Heart right ventricle (tissue), 16 donors: ENCODE data around the gene SHROOM3. TPM values are rescaled to one million over a fixed set of nuclear protein-coding genes. Genes with fewer than 3 reads are reported as not detected.

ENCODE experiments used
- ATAC-seq, 8 donors: fragments of 200-7000 bp; cut with Tn5 transposase; one replicate each; pipeline ENCODE4 v1.9.1; 2020; ENCODE audit warnings: mild to moderate bottlenecking in 8 of 8, moderate library complexity in 8 of 8, moderate number of reproducible peaks in 1 of 8
- DNase-seq, 2 donors: peaks; one replicate each; pipeline ENCODE4 v3.0.0-alpha.2; 2020
- H3K27ac ChIP-seq, 10 donors: fragments of 200-600 bp; sonication (generic) in 2 of 10; one replicate each; pipeline versions ENCODE4 v1.5.0 to v1.8.0; 2020 to 2022; ENCODE audit warnings: mild to moderate bottlenecking in 3 of 10
- H3K27me3 ChIP-seq, 7 donors: fragments of 200-600 bp; one replicate each; pipeline ENCODE4 v1.8.0; 2021 to 2022; ENCODE audit warnings: mild to moderate bottlenecking in 2 of 7
- H3K36me3 ChIP-seq, 9 donors: fragments of 200-600 bp; sonication (generic) in 1 of 9; one replicate each; pipeline versions ENCODE4 v1.5.0 to v1.8.0; 2020 to 2022; ENCODE audit warnings: mild to moderate bottlenecking in 2 of 9
- H3K4me1 ChIP-seq, 9 donors: fragments of 200-600 bp; sonication (generic) in 1 of 9; one replicate each; pipeline versions ENCODE4 v1.5.0 to v1.8.0; 2020 to 2022; ENCODE audit warnings: mild to moderate bottlenecking in 4 of 9
- H3K4me3 ChIP-seq, 10 donors: fragments of 200-600 bp; sonication (generic) in 2 of 10; one replicate each; pipeline versions ENCODE4 v1.5.0 to v1.8.0; 2020 to 2022; ENCODE audit warnings: mild to moderate bottlenecking in 7 of 10, moderate library complexity in 2 of 10
- H3K9me3 ChIP-seq, 11 donors: fragments of 200-600 bp in 10 of 11; sonication (generic) in 2 of 11; one replicate each; pipeline versions ENCODE4 v1.5.0 to v1.8.0; 2013 to 2022; ENCODE audit warnings: mild to moderate bottlenecking in 2 of 11, control low read depth in 1 of 11, moderate library complexity in 1 of 11
- CTCF ChIP-seq, 9 donors: fragments of 200-600 bp; sonication (generic) in 2 of 9; IDR thresholded peaks; one replicate each; pipeline versions ENCODE4 v1.5.0 to v1.8.0; 2021 to 2022; ENCODE audit warnings: antibody characterized with exemption in 9 of 9, mild to moderate bottlenecking in 5 of 9, moderate library complexity in 1 of 9
- WGBS, 2 donors: extraction: QIAGEN DNeasy Blood & Tissue Kit; methylation state at CpG; one replicate each; pipeline ENCODE4 v1.1.7; 2013; ENCODE audit warnings: inconsistent platforms in 1 of 2; 5-methylcytosine and 5-hydroxymethylcytosine counted together
- intact Hi-C, 10 donors: fragments of 100-400 bp; cut with DNase I; formaldehyde crosslinking; loops; one replicate each; pipeline versions ENCODE4 v1.11.1 to v1.14.2; 2022
- polyA plus RNA-seq, 2 donors: library from polyadenylated mRNA; stranded (reverse); fragments of 200-250 nt; gene quantifications; one replicate each; pipeline ENCODE4 v1.2.3, GENCODE V29; 2013
- total RNA-seq, 10 donors: library from RNA; stranded (reverse); fragmentation: NEBNext Ultra II Directional in 3 of 10; extraction: Animal tissue kit (Norgen Biotek cat#: 25700) in 3 of 10; gene quantifications; one replicate each; pipeline versions ENCODE4 v1.2.1 to v1.2.4, GENCODE V29; 2021 to 2023
- donor health status: Arrhythmogenic right ventricular cardiomyopathy.
- donor health status: ischemic (EF 13 %, LVEDD 7.1; RV severe dilation, severe dysfunction).
- donor health status: healthy with polysubstance abuse.
- donor health status: DM: no; HTN: yes; CAD: no.
- donor health status: DM: no; HTN: no; CAD: no.
- donor health status: ischemic (EF 25% LVEDD 6.9; RV normal size, moderate dysfunction).
- donor health status: ischemic (EF 25% LVEDD 5.7; RV mildly dilated, moderate dysfunction).
- donor health status: healthy.
- donor health status: DM: yes; HTN: yes; CAD: no.
- donor health status: Ischemic cardiomyopathy.
- donor health status: ischemic (EF 35%, LVEDD 5.7; RV mildly dilated, moderate dysfunction).
- donor health status: nonischemic (EF 11% LVEDD 7.7; RV severe dilation, severe dysfunction).
- donor health status: DM: yes; HTN: yes; CAD: no.
- donor health status: PGD.
- donor health status: ischemic (EF 29% LVEDD 5.4; RV normal size, mild dysfunction).
- donor health status: nonischemic (EF 23%, LVEDD 6.1; RV moderate dilation, normal function).

Gene SHROOM3
- total and polyA plus RNA-seq, 12 donors, result 1.7 to 33.3 (median 15.9) TPM

GRCh38 chr4:76518241-76518640 lies 83.2 kb downstream of the SHROOM3 start:
- 57 to 68% methylated on average over 1 of the region's 1 CpG for WGBS, 2 donors
- Histone ChIP-seq H3K4me1 (peaks cover 0 to 5% (median 0%) of the 10 kb centered on the region in 9 donors), H3K4me3 (no peak overlapping the region), H3K27me3 (no peaks in the 10 kb centered on the region), H3K36me3 (peaks cover 0 to 4% (median 0%) of the 10 kb centered on the region in 9 donors), H3K27ac (no peak overlapping the region), H3K9me3 (peaks cover 0 to 26% (median 0%) of the 10 kb centered on the region in 11 donors)
- ATAC-seq, result no peak
- TF ChIP-seq CTCF (IDR thresholded peaks at IDR 0.05), result no peak
- no peak for DNase-seq
- intact Hi-C loops, result loop anchor here in 8 of 10 donors (5.0 to 10.0 kb wide), 7 partner anchors 67 to 687 kb away; no protein-coding TSS in a partner anchor

GRCh38 chr4:76523593-76523992 lies 88.6 kb downstream of the SHROOM3 start:
- peaks cover 0 to 24% (median 6%) of the 10 kb centered on the region in 9 donors for H3K4me1 ChIP-seq
- 37 to 50% methylated on average over 6 of the region's 6 CpGs for WGBS, 2 donors
- peaks cover 0 to 4% (median 0%) of the 10 kb centered on the region in 9 donors for H3K36me3 ChIP-seq
- ATAC-seq, result peak in 6 of 8 donors; percentile 28 to 65 (median 58)
- peak; percentile 14 to 18 for DNase-seq
- H3K9me3 ChIP-seq, result peaks cover 0 to 19% (median 0%) of the 10 kb centered on the region in 11 donors
- H3K4me3 ChIP-seq, result no peak overlapping the region
- peak in 1 of 9 donors; percentile 9 for TF ChIP-seq CTCF (IDR thresholded peaks at IDR 0.05)
- H3K27me3 ChIP-seq, result no peaks in the 10 kb centered on the region
- H3K27ac ChIP-seq, result no peak overlapping the region
- intact Hi-C loops, result loop anchor here in 2 of 10 donors (10.0 kb wide), 2 partner anchors 61 to 131 kb away; no protein-coding TSS in a partner anchor

- Histone ChIP-seq H3K27me3 (no peaks in the 10 kb centered on the region), H3K27ac (peak overlapping the region in 8 of 10 donors; percentile 60 to 79 (median 74)), H3K9me3 (peaks cover 0 to 17% (median 0%) of the 10 kb centered on the region in 11 donors), H3K4me1 (peaks cover 0 to 24% (median 6%) of the 10 kb centered on the region in 9 donors), H3K36me3 (peaks cover 0 to 4% (median 0%) of the 10 kb centered on the region in 9 donors), H3K4me3 (no peak overlapping the region)
- DNase-seq (no peak), ATAC-seq (no peak)
- TF ChIP-seq CTCF (IDR thresholded peaks at IDR 0.05), result no peak
- intact Hi-C loops, result loop anchor here in 3 of 10 donors (2.0 to 10.0 kb wide), 4 partner anchors 43 to 129 kb away; no protein-coding TSS in a partner anchor
- WGBS, 2 donors, result 83 to 85% methylated on average over 4 of the region's 4 CpGs
Observed at GRCh38 chr4:76525751-76526150, 90.7 kb downstream of the SHROOM3 start.

- intact Hi-C loops, result loop anchor here in 3 of 10 donors (2.0 to 10.0 kb wide), 4 partner anchors 42 to 128 kb away; no protein-coding TSS in a partner anchor
- WGBS, 2 donors, result 19 to 20% methylated on average over 2 of the region's 2 CpGs
Observed at GRCh38 chr4:76526585-76526990, 91.6 kb downstream of the SHROOM3 start.

More at GRCh38 chr4:76526585-76526990, 91.6 kb downstream of the SHROOM3 start:
- no peak for TF ChIP-seq CTCF (IDR thresholded peaks at IDR 0.05)
- DNase-seq (no peak), ATAC-seq (peak; percentile 71 to 96 (median 93))
- Histone ChIP-seq H3K36me3 (peaks cover 0 to under 1% (median 0%) of the 10 kb centered on the region in 9 donors), H3K4me1 (peaks cover 0 to 30% (median 6%) of the 10 kb centered on the region in 9 donors), H3K27me3 (no peaks in the 10 kb centered on the region), H3K4me3 (no peak overlapping the region), H3K9me3 (peaks cover 0 to 10% (median 0%) of the 10 kb centered on the region in 11 donors), H3K27ac (peak overlapping the region in 9 of 10 donors; percentile 60 to 79 (median 74))
